VCaP (cell line): Measurements from ENCODE around the gene RNF152.
A peak's percentile ranks its signal among the peaks of the same experiment; 100 is the strongest.

Experiments
- H3K27ac ChIP-seq: fragments of 450-650 bp; 2 replicates; pipeline ENCODE4 v1.5.1; 2017
- CTCF ChIP-seq: fragments of 450-650 bp; conservative IDR thresholded peaks from 2 replicates; pipeline ENCODE4 v1.5.1; 2017; ENCODE audit warnings: mild to moderate bottlenecking, moderate library complexity

RNF152 gene

DNA sequence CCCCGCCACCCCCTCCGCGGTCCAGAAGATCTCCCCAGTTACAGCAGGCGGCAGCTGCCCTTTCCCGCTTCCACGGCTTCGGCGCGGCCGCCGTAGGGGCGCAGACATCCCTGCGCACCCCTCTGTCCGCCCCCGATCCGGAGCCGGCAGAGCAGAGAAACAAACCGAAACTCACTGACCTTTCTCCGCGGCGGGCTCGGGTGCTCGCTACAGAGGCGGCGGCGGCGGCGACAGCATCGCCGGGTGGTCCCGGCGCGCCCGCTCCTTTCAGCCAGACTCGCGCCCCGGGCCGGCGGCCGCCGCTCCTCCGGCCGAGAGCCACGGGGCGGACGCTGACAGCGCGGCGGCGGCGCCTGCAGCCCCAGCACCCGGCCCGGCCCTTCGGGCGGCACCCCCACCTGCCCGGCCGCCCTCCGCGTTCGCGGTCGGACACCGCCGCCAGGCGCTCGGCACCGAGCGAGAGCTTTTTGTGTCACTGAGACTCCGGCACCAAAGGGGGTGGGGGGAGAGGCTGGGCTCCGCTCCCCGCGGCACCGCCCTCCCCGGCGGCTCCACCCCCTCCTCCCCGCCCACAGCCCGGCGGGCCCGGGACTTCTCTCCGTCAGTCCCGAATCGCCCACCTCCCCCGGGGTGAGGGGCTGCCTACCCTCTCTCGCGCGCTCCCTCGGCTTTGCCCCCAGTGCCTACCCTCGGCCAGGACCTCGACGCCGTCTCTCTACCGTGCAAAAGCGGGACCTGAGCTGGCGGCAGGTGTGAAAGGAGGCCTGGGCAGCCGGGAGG lies 1.4 kb upstream of the RNF152 start:
- peak; percentile 60 for TF ChIP-seq CTCF
- peak overlapping the region; percentile 66 for H3K27ac ChIP-seq

- H3K27ac ChIP-seq: peak overlapping the region; percentile 66
Observed at GRCh38 chr18:61893309-61893970, 633 bp upstream of the RNF152 start.

GRCh38 chr18:61891894-61892293 lies 913 bp downstream of the RNF152 start:
- no peak for TF ChIP-seq CTCF
- no peak overlapping the region for H3K27ac ChIP-seq

More at GRCh38 chr18:61893309-61893970, 633 bp upstream of the RNF152 start:
- TF ChIP-seq CTCF: no peak

GRCh38 chr18:61891271-61891670 lies 1.5 kb downstream of the RNF152 start:
- TF ChIP-seq CTCF: no peak
- H3K27ac ChIP-seq: no peak overlapping the region

DNA sequence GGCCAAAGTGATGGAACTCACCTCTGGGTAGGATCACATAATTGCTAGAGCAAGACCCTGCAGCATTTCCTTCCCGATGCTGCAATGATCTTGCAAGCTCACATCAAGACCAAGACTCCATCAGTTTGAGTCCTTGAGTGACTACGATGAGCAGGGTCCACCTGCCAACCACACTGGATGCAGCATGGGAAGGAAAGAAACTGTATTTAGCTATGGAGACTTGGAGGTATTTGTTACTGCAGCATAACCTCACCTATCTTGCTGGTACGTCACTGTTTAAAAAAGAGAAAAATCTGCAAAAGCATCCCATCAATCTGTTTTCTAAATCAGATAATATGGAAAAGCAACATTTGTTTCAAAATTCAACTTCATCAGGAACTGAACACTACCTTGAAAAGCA lies 2.5 kb downstream of the RNF152 start:
- no peak for TF ChIP-seq CTCF
- no peak overlapping the region for H3K27ac ChIP-seq

GRCh38 chr18:61889541-61889940 lies 3.3 kb downstream of the RNF152 start:
- TF ChIP-seq CTCF: no peak
- H3K27ac ChIP-seq: no peak overlapping the region

GRCh38 chr18:61888622-61889021 lies 4.2 kb downstream of the RNF152 start:
- H3K27ac ChIP-seq: no peak overlapping the region
- no peak for TF ChIP-seq CTCF
